C4-2B (cell line): ENCODE results near the gene CAPN12.

Source experiments
- ZFX ChIP-seq: fragments of 450-650 bp; IDR thresholded peaks from 2 replicates; pipeline ENCODE4 v1.6.1; 2017
- TF ChIP-seq, protein P1 (sequence below): fragments of 450-650 bp; conservative IDR thresholded peaks from 2 replicates; pipeline ENCODE4 v1.5.1; 2017; ENCODE audit warnings: mild to moderate bottlenecking

- TF ChIP-seq, protein P1, sequence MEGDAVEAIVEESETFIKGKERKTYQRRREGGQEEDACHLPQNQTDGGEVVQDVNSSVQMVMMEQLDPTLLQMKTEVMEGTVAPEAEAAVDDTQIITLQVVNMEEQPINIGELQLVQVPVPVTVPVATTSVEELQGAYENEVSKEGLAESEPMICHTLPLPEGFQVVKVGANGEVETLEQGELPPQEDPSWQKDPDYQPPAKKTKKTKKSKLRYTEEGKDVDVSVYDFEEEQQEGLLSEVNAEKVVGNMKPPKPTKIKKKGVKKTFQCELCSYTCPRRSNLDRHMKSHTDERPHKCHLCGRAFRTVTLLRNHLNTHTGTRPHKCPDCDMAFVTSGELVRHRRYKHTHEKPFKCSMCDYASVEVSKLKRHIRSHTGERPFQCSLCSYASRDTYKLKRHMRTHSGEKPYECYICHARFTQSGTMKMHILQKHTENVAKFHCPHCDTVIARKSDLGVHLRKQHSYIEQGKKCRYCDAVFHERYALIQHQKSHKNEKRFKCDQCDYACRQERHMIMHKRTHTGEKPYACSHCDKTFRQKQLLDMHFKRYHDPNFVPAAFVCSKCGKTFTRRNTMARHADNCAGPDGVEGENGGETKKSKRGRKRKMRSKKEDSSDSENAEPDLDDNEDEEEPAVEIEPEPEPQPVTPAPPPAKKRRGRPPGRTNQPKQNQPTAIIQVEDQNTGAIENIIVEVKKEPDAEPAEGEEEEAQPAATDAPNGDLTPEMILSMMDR: no peak
- TF ChIP-seq ZFX: no peak
Observed at GRCh38 chr19:38712161-38712748, 32.0 kb downstream of the CAPN12 start.
